B cell (primary cell): ENCODE data around the gene C1orf105. TPM values are rescaled to one million over a fixed set of nuclear protein-coding genes. Genes with fewer than 3 reads are reported as not detected.

Experiments
- ATAC-seq: fragments of 200-7000 bp; cut with Tn5 transposase; one replicate; pipeline ENCODE4 v1.10.0; 2021; ENCODE audit warnings: low read depth, mild to moderate bottlenecking, moderate number of reproducible peaks, moderate library complexity
- CTCF ChIA-PET: fragments of 350-600 bp; sonication (Branson Sonifier 250); formaldehyde crosslinking; loops from one replicate; lab custom pipeline; 2021; ENCODE audit warnings: antibody characterized with exemption, inconsistent platforms; lab: Charles Lee
- POLR2A ChIA-PET: fragments of 350-600 bp; sonication (Branson Sonifier 250); formaldehyde crosslinking; loops from one replicate; lab custom pipeline; 2021; ENCODE audit warnings: antibody characterized with exemption; lab: Charles Lee
- DNase-seq: peaks from one replicate; pipeline ENCODE4 v3.0.0; 2013
- H2AFZ ChIP-seq: 2 replicates; pipeline ENCODE4 v1.6.1; 2012; ENCODE audit warnings: mild to moderate bottlenecking, low read depth, low read length; ENCODE audit not compliant: insufficient read depth, poor library complexity, severe bottlenecking
- H3K27ac ChIP-seq, 2 donors: 1 replicate in 1 of 2; 2 replicates in 1 of 2; pipeline ENCODE4 v1.5.1; 2012 to 2013; ENCODE audit warnings: low read length in 2 of 2, mild to moderate bottlenecking in 2 of 2, moderate library complexity in 1 of 2
- H3K27me3 ChIP-seq, 4 experiments: fragments of 200-600 bp in 1 of 4; sonication (generic) in 1 of 4; replicated peaks in 1 of 4; 1 replicate in 2 of 4; 2 replicates in 2 of 4; pipeline versions ENCODE4 v1.6.1 to v1.7.0; 2013 to 2016; ENCODE audit warnings: low read length in 3 of 4, mild to moderate bottlenecking in 2 of 4, mixed read lengths in 1 of 4, moderate library complexity in 1 of 4; ENCODE audit not compliant: insufficient read depth in 4 of 4, control insufficient read depth in 3 of 4; ENCODE audit errors: control extremely low read depth in 1 of 4
- H3K36me3 ChIP-seq, 2 experiments: replicated peaks in 1 of 2; 1 replicate in 1 of 2; 2 replicates in 1 of 2; pipeline versions ENCODE4 v1.6.1 to v1.7.1; 2013; ENCODE audit warnings: low read length in 1 of 2; ENCODE audit not compliant: insufficient read depth in 2 of 2, control insufficient read depth in 1 of 2; ENCODE audit errors: control extremely low read depth in 1 of 2, extremely low read depth in 1 of 2
- H3K4me1 ChIP-seq, 2 donors: fragments of 200-600 bp in 1 of 2; sonication (generic) in 1 of 2; 1 replicate in 1 of 2; 2 replicates in 1 of 2; pipeline versions ENCODE4 v1.5.1 to v1.6.1; 2013 to 2017; ENCODE audit warnings: low read length in 2 of 2; ENCODE audit not compliant: control insufficient read depth in 2 of 2, insufficient read depth in 2 of 2
- H3K4me2 ChIP-seq: replicated peaks from 2 replicates; pipeline ENCODE3; 2012; ENCODE audit warnings: mild to moderate bottlenecking, low read depth, low read length; ENCODE audit not compliant: poor library complexity, severe bottlenecking
- H3K4me3 ChIP-seq, 5 experiments: fragments of 200-600 bp in 1 of 5; sonication (generic) in 1 of 5; 1 replicate in 3 of 5; 2 replicates in 2 of 5; pipeline versions ENCODE4 v1.5.1 to v1.7.0; 2011 to 2016; ENCODE audit warnings: low read length in 4 of 5, mild to moderate bottlenecking in 4 of 5, low read depth in 2 of 5, control low read depth in 1 of 5, moderate library complexity in 1 of 5; ENCODE audit not compliant: insufficient read depth in 1 of 5; ENCODE audit errors: control extremely low read depth in 1 of 5, extremely low read depth in 1 of 5
- H3K79me2 ChIP-seq: fragments of 200-600 bp; sonication (generic); one replicate; pipeline ENCODE4 v1.6.0; 2016; ENCODE audit warnings: low read length; ENCODE audit not compliant: control insufficient read depth, insufficient read depth
- H3K9ac ChIP-seq: fragments of 200-600 bp; sonication (generic); 2 replicates; pipeline ENCODE4 v1.6.1; 2017; ENCODE audit warnings: mild to moderate bottlenecking, low read length, moderate library complexity
- H3K9me3 ChIP-seq, 3 donors: one replicate each; pipeline versions ENCODE4 v1.6.1 to v1.7.1; 2013; ENCODE audit warnings: low read length in 2 of 3; ENCODE audit not compliant: control insufficient read depth in 2 of 3, insufficient read depth in 1 of 3; ENCODE audit errors: control extremely low read depth in 1 of 3
- H4K20me1 ChIP-seq: 2 replicates; pipeline ENCODE4 v1.6.0; 2012; ENCODE audit warnings: mild to moderate bottlenecking, low read length; ENCODE audit not compliant: insufficient read depth, control insufficient read depth, poor library complexity, severe bottlenecking
- H3K27ac Mint-ChIP-seq: one replicate; pipeline ENCODE4 v1.8.0; 2021; ENCODE audit warnings: mixed read lengths
- H3K27me3 Mint-ChIP-seq: one replicate; pipeline ENCODE4 v1.8.0; 2021; ENCODE audit warnings: mixed read lengths
- H3K4me1 Mint-ChIP-seq: one replicate; pipeline ENCODE4 v1.8.0; 2021; ENCODE audit warnings: mixed read lengths
- H3K4me3 Mint-ChIP-seq: one replicate; pipeline ENCODE4 v1.8.0; 2021; ENCODE audit warnings: mixed read lengths
- H3K9me3 Mint-ChIP-seq: one replicate; pipeline ENCODE4 v1.8.0; 2022; ENCODE audit warnings: mixed read lengths; ENCODE audit not compliant: insufficient read depth
- CTCF ChIP-seq: fragments of 200-600 bp; IDR thresholded peaks from one replicate; pipeline ENCODE4 v1.8.0; 2022; ENCODE audit warnings: antibody characterized with exemption, mild to moderate bottlenecking
- EZH2 ChIP-seq: IDR thresholded peaks from 2 replicates; pipeline ENCODE4 v1.6.1; 2012; ENCODE audit warnings: borderline replicate concordance, low read depth, mild to moderate bottlenecking, moderate library complexity, low read length; ENCODE audit not compliant: insufficient read depth, poor library complexity, severe bottlenecking
- WGBS: methylation state at CpG from one replicate; pipeline ENCODE4 v1.1.5; 2013; ENCODE audit warnings: missing lambda C conversion rate; ENCODE audit not compliant: insufficient coverage; 5-methylcytosine and 5-hydroxymethylcytosine counted together
- intact Hi-C: fragments of 100-400 bp; cut with micrococcal nuclease; formaldehyde crosslinking; loops from one replicate; pipeline ENCODE4 v1.10.0; 2022
- polyA plus RNA-seq: library from polyadenylated mRNA; depleted of rRNA; stranded (reverse); fragments of >200 nt; gene quantifications from 2 replicates; pipeline ENCODE4 v1.2.3, GENCODE V29; 2012
- total RNA-seq, 2 donors: library from RNA; stranded (reverse); fragments of 120-200 nt in 1 of 2; gene quantifications; 1 replicate in 1 of 2; 2 replicates in 1 of 2; pipeline versions ENCODE4 v1.2.3 to v1.2.4, GENCODE V29; 2013 to 2022

The C1orf105 gene
- total and polyA plus RNA-seq, 2 donors (not counting 1 experiment from before 2014, with no cell fraction given): not detected

GRCh38 chr1:172466795-172467407 lies 46.4 kb downstream of the C1orf105 start:
- Mint-ChIP-seq H3K9me3 (no peaks in the 10 kb centered on the region), H3K4me1 (no peaks in the 10 kb centered on the region), H3K27ac (no peak overlapping the region), H3K27me3 (peaks cover 8% of the 10 kb centered on the region), H3K4me3 (no peak overlapping the region)
- H3K79me2 ChIP-seq: no peaks in the 10 kb centered on the region
- no peaks in the 10 kb centered on the region for H3K9me3 ChIP-seq
- no peak overlapping the region for H2AFZ ChIP-seq
- H3K4me3 ChIP-seq: no peak overlapping the region
- H3K9ac ChIP-seq: no peak overlapping the region
- ChIA-PET POLR2A (no interaction called here), CTCF (no interaction called here)
- ATAC-seq: no peak
- H3K4me2 ChIP-seq: no peak overlapping the region
- no peaks in the 10 kb centered on the region for H3K27me3 ChIP-seq
- H3K4me1 ChIP-seq: no peaks in the 10 kb centered on the region
- intact Hi-C loops: no loop called here
- WGBS: 96% methylated on average over 3 of the region's 3 CpGs
- no peaks in the 10 kb centered on the region for H3K36me3 ChIP-seq
- no peak for TF ChIP-seq CTCF
- TF ChIP-seq EZH2: no peak
- no peaks in the 10 kb centered on the region for H4K20me1 ChIP-seq
- no peak for DNase-seq
- H3K27ac ChIP-seq: no peak overlapping the region

GRCh38 chr1:172467446-172467845 lies 47.0 kb downstream of the C1orf105 start:
- Histone ChIP-seq H3K4me2 (no peak overlapping the region), H3K9me3 (no peaks in the 10 kb centered on the region), H3K4me3 (no peak overlapping the region), H3K36me3 (no peaks in the 10 kb centered on the region), H2AFZ (no peak overlapping the region), H3K27me3 (peaks cover 0 to 2% (median 0%) of the 10 kb centered on the region in 4 experiments), H3K4me1 (no peaks in the 10 kb centered on the region), H4K20me1 (no peaks in the 10 kb centered on the region), H3K79me2 (no peaks in the 10 kb centered on the region), H3K9ac (no peak overlapping the region), H3K27ac (no peak overlapping the region)
- ATAC-seq (no peak), DNase-seq (no peak)
- TF ChIP-seq CTCF (no peak), EZH2 (no peak)
- Mint-ChIP-seq H3K4me1 (no peaks in the 10 kb centered on the region), H3K4me3 (no peak overlapping the region), H3K27me3 (peaks cover 8% of the 10 kb centered on the region), H3K9me3 (no peaks in the 10 kb centered on the region), H3K27ac (no peak overlapping the region)
- intact Hi-C loops: no loop called here
- POLR2A ChIA-PET: no interaction called here
- CTCF ChIA-PET: no interaction called here
- no CpG with 5 or more reads among the region's 3 CpGs for WGBS
